ENCODE data around the gene JAGN1.

The JAGN1 gene

DNA sequence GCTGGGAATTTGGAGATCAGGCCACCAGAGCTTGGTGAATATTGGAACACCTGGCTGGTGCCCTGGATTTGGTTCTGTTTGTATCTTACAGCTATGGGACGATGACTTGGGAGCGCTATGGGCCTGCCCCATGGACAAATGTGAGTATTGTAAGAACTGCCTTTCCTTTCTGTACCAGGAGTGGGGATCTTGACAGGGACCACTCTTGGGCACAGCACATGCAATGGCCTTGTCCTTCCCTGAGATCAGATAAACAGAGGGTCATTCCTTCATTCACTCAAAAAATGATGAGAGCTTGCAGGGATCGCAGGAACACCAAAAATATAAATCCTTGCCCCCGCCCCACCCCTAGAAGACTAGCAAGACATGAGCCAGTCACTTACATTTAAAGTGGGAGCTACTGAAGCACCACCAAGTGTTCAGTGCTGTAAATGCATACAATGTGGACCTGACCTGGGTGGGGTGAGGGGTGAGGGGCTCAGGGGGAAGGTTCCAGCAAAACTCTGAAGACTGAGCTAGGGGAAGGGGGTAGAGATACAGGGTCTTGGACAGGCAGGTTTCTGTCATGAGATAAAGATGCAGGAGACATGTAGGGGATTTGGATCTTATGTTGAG is 40.5 kb downstream of the JAGN1 start:
- TF ChIP-seq, protein P1, sequence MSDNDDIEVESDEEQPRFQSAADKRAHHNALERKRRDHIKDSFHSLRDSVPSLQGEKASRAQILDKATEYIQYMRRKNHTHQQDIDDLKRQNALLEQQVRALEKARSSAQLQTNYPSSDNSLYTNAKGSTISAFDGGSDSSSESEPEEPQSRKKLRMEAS (IDR thresholded peaks at IDR 0.05; ENCODE audit: low read depth, low read length) = no peak
- no peak for TF ChIP-seq CTCF (IDR thresholded peaks at IDR 0.05; ENCODE audit: low read depth, low read length)
- no peak overlapping the region for H3K4me3 ChIP-seq (ENCODE audit: low read depth, low read length)
- peak; percentile 53 for DNase-seq (ENCODE audit: low read depth)

- no peak for DNase-seq (ENCODE audit: low read depth)
- peak overlapping the region; percentile 54 for H3K4me3 ChIP-seq (ENCODE audit: low read depth, low read length)
- TF ChIP-seq POLR2A (IDR thresholded peaks at IDR 0.05; ENCODE audit: extremely low read depth, insufficient read length) (no peak), CTCF (IDR thresholded peaks at IDR 0.05; ENCODE audit: low read depth, low read length) (no peak), MYC (IDR thresholded peaks at IDR 0.05; ENCODE audit: low read depth, low read length) (no peak)
- TF ChIP-seq, protein P1 (IDR thresholded peaks at IDR 0.05; ENCODE audit: low read depth, low read length) = no peak
Observed at GRCh38 chr3:9932535-9932842, 42.1 kb downstream of the JAGN1 start.

- DNase-seq (ENCODE audit: low read depth) = peak; percentile 94
- TF ChIP-seq CTCF (IDR thresholded peaks at IDR 0.05; ENCODE audit: low read depth, low read length) = peak; percentile 70
- TF ChIP-seq POLR2A (IDR thresholded peaks at IDR 0.05; ENCODE audit: extremely low read depth, insufficient read length) = peak; percentile 54
- TF ChIP-seq MYC (IDR thresholded peaks at IDR 0.05; ENCODE audit: low read depth, low read length) = peak; percentile 72; the same call in 1 of the 2 replicates
- TF ChIP-seq, protein P1 (IDR thresholded peaks at IDR 0.05; ENCODE audit: low read depth, low read length) = peak; percentile 76
- peak overlapping the region; percentile 62 for H3K4me3 ChIP-seq (ENCODE audit: low read depth, low read length)
Observed at GRCh38 chr3:9932843-9933560, 42.6 kb downstream of the JAGN1 start.

- peak; percentile 97 for DNase-seq (ENCODE audit: low read depth)
- peak; percentile 60 for TF ChIP-seq POLR2A (IDR thresholded peaks at IDR 0.05; ENCODE audit: extremely low read depth, insufficient read length)
- TF ChIP-seq, protein P1 (IDR thresholded peaks at IDR 0.05; ENCODE audit: low read depth, low read length) = peak; percentile 89
- peak; percentile 72 for TF ChIP-seq MYC (IDR thresholded peaks at IDR 0.05; ENCODE audit: low read depth, low read length)
- no peak for TF ChIP-seq CTCF (IDR thresholded peaks at IDR 0.05; ENCODE audit: low read depth, low read length)
- peak within 1 kb of the TSS; percentile 79 for H3K4me3 ChIP-seq (ENCODE audit: low read depth, low read length)
Observed at GRCh38 chr3:9933561-9934234, 43.3 kb downstream of the JAGN1 start, which contains the start of gene CRELD1. TSS of gene CRELD1 (plus strand) at chr3:9933834. CDS start at chr3:9934439, 605 bp downstream.

DNA sequence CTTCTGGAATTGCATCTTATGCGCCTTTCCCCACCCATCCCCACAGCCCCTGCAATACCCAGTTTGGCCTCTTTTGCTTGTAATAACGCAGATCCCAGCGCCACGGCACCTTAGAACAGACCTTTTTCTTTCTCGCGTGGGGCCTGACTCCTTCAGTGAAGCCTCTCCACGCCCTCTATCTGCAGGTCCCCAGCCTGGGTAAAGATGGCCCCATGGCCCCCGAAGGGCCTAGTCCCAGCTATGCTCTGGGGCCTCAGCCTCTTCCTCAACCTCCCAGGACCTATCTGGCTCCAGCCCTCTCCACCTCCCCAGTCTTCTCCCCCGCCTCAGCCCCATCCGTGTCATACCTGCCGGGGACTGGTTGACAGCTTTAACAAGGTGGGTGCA is 43.8 kb downstream of the JAGN1 start:
- DNase-seq (ENCODE audit: low read depth) = peak; percentile 59
- peak overlapping the region; percentile 79 for H3K4me3 ChIP-seq (ENCODE audit: low read depth, low read length)
- no peak for TF ChIP-seq CTCF (IDR thresholded peaks at IDR 0.05; ENCODE audit: low read depth, low read length)
- TF ChIP-seq, protein P1 (IDR thresholded peaks at IDR 0.05; ENCODE audit: low read depth, low read length) = no peak
- TF ChIP-seq MYC (IDR thresholded peaks at IDR 0.05; ENCODE audit: low read depth, low read length) = no peak
- TF ChIP-seq POLR2A (IDR thresholded peaks at IDR 0.05; ENCODE audit: extremely low read depth, insufficient read length) = no peak

All from NB4 (cell line).